ENCODE results near the gene RPN1. TPM values are rescaled to one million over a fixed set of nuclear protein-coding genes. Genes with fewer than 3 reads are reported as not detected.

RPN1 gene
- total and polyA plus RNA-seq, 2 donors (not counting 3 experiments of a cell fraction or from before 2014, with no cell fraction given), result 250 to 266 TPM

DNA sequence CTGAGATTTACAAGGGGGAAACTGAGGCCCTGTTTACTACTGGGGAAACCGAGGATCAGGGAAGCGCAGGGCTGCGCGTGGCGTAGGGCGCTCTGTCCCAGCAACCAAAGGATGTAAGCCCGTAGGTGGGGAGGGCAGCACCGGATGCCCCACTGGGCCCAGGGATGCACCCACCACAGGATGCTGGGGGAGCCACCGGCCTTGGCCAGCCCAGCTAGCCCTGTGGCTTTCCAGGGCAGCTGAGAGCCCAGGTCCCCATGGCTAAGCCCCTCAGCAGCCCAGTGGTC is 33.4 kb downstream of the RPN1 start:
- no TSS peak for BruUV-seq (replicated peaks)
- H3K9ac ChIP-seq (replicated peaks; ENCODE audit: extremely low read depth, insufficient read depth, low read length), result peak overlapping the region; percentile 42
- H3K79me2 ChIP-seq (ENCODE audit: control insufficient read depth, insufficient read depth, low read length), result peaks cover 22% of the 10 kb centered on the region
- dilution Hi-C loops (cut with MboI; ENCODE audit: extremely low pct_ligation_motif_present, low sequenced_read_pairs), result no loop called here
- H3K4me2 ChIP-seq (ENCODE audit: insufficient read depth, low read length), result peak overlapping the region; percentile 51
- no peaks in the 10 kb centered on the region for H3K9me3 ChIP-seq (replicated peaks; ENCODE audit: control insufficient read depth, insufficient read depth, low read length)
- DNase-seq (ENCODE audit: low read depth, low spot score) (no peak), FAIRE-seq (no peak)
- peaks cover 18 to 32% of the 10 kb centered on the region in 2 experiments for H3K36me3 ChIP-seq (ENCODE audit: control insufficient read depth in 2 of 2, extremely low read depth in 1 of 2, insufficient read depth in 2 of 2, low read length in 2 of 2)
- no peaks in the 10 kb centered on the region for H3K9me1 ChIP-seq (replicated peaks; ENCODE audit: control insufficient read depth, extremely low read depth, insufficient read depth, low read length)
- H3K4me3 ChIP-seq (replicated peaks in 1 of 3; ENCODE audit: insufficient read depth in 1 of 3, low read depth in 1 of 3, low read length in 3 of 3), result peak overlapping the region in 1 of 3 experiments; percentile 19
- ChIA-PET CTCF (interaction anchor here (0.9 to 3.1 kb wide), 30 partner anchors 8 to 333 kb away, joined by 3 to 29 read pairs (median 4); partner anchors contain the start of genes ACAD9, RAB7A and RPN1), POLR2A (no interaction called here)
- peak overlapping the region; percentile 53 for H3K27ac ChIP-seq (ENCODE audit: insufficient read depth, low read depth, low read length)
- peak overlapping the region; percentile 18 for H2AFZ ChIP-seq (ENCODE audit: low read depth, low read length)
- TF ChIP-seq, protein P1, sequence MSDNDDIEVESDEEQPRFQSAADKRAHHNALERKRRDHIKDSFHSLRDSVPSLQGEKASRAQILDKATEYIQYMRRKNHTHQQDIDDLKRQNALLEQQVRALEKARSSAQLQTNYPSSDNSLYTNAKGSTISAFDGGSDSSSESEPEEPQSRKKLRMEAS (IDR thresholded peaks at IDR 0.05; ENCODE audit: insufficient read depth, insufficient read length), result no peak
- TF ChIP-seq, protein P2, sequence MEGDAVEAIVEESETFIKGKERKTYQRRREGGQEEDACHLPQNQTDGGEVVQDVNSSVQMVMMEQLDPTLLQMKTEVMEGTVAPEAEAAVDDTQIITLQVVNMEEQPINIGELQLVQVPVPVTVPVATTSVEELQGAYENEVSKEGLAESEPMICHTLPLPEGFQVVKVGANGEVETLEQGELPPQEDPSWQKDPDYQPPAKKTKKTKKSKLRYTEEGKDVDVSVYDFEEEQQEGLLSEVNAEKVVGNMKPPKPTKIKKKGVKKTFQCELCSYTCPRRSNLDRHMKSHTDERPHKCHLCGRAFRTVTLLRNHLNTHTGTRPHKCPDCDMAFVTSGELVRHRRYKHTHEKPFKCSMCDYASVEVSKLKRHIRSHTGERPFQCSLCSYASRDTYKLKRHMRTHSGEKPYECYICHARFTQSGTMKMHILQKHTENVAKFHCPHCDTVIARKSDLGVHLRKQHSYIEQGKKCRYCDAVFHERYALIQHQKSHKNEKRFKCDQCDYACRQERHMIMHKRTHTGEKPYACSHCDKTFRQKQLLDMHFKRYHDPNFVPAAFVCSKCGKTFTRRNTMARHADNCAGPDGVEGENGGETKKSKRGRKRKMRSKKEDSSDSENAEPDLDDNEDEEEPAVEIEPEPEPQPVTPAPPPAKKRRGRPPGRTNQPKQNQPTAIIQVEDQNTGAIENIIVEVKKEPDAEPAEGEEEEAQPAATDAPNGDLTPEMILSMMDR (IDR thresholded peaks at IDR 0.05; ENCODE audit: extremely low read depth in 1 of 2, insufficient read depth in 1 of 2, low read depth in 1 of 2, low read length in 2 of 2), result no peak
- TF ChIP-seq FOS (IDR thresholded peaks at IDR 0.05; ENCODE audit: borderline replicate concordance, insufficient read depth, low read length), result no peak
- no peak for TF ChIP-seq GATA2 (IDR thresholded peaks at IDR 0.05; ENCODE audit: insufficient read depth, insufficient read length, low read depth, low read length)
- TF ChIP-seq POLR2A (IDR thresholded peaks at IDR 0.05; ENCODE audit: low read depth, low read length), result no peak
- no peak for TF ChIP-seq MYC (IDR thresholded peaks at IDR 0.05; ENCODE audit: low read depth, low read length)
- no peak for TF ChIP-seq POLR2AphosphoS5 (IDR thresholded peaks at IDR 0.05; ENCODE audit: insufficient read depth, low read depth, low read length)
- TF ChIP-seq EZH2 (IDR thresholded peaks at IDR 0.05; ENCODE audit: borderline replicate concordance, low read depth, low read length, severe bottlenecking), result no peak
- no peak for TF ChIP-seq JUN (IDR thresholded peaks at IDR 0.05; ENCODE audit: borderline replicate concordance, insufficient read depth, insufficient read length, low read depth)
- intact Hi-C loops (cut with micrococcal nuclease), result loop anchor here (1.0 to 5.0 kb wide), 3 partner anchors 63 to 630 kb away; partner anchors contain the start of gene COPG1
- H4K20me1 ChIP-seq (replicated peaks; ENCODE audit: control insufficient read depth, extremely low read depth, insufficient read depth, low read length), result no peaks in the 10 kb centered on the region
- no peaks in the 10 kb centered on the region for H3K27me3 ChIP-seq (ENCODE audit: control insufficient read depth in 2 of 2, insufficient read depth in 2 of 2, low read length in 2 of 2)
- peaks cover 35% of the 10 kb centered on the region for H3K4me1 ChIP-seq (ENCODE audit: control insufficient read depth, extremely low read depth, insufficient read depth, low read length)
